ENCODE results near the gene CAPZA2. TPM values are rescaled to one million over a fixed set of nuclear protein-coding genes. Genes with fewer than 3 reads are reported as not detected.

CAPZA2 gene
- total and polyA plus RNA-seq, 9 of the 15 experiments (the other 6 are each of a cell fraction or from before 2014, with no cell fraction given) = 67.0 to 524 (median 176) TPM

GRCh38 chr7:116952635-116953371 lies 90.4 kb downstream of the CAPZA2 start (continued):
- TF ChIP-seq SMARCB1 (IDR thresholded peaks at IDR 0.05; ENCODE audit: insufficient read length, low read depth) (no peak), HOXB6 (CRISPR knock-in tag; IDR thresholded peaks at IDR 0.05; ENCODE audit: borderline replicate concordance) (no peak), IRF2 (CRISPR knock-in tag; IDR thresholded peaks at IDR 0.05) (no peak), SUPT5H (IDR thresholded peaks at IDR 0.05) (peak; percentile 28; the same call in 1 of the 2 replicates), SPI1 (IDR thresholded peaks at IDR 0.05; ENCODE audit: borderline replicate concordance, low read depth, low read length) (no peak), POLR3G (IDR thresholded peaks at IDR 0.05; ENCODE audit: extremely low read depth, insufficient read length, insufficient replicate concordance) (no peak), ZNF444 (CRISPR knock-in tag; IDR thresholded peaks at IDR 0.05) (no peak), ETV6 (IDR thresholded peaks at IDR 0.05; ENCODE audit: borderline replicate concordance in 1 of 2, low read depth in 2 of 2, low read length in 1 of 2) (0 out of 4 replicates have a peak, but pooled peaks of 1 of the 2 experiments have one; percentile 46), ETV6 (CRISPR knock-in tag; IDR thresholded peaks at IDR 0.05; ENCODE audit: borderline replicate concordance) (no peak), TGIF2 (CRISPR knock-in tag; IDR thresholded peaks at IDR 0.05) (no peak), ZNF253 (CRISPR knock-in tag; conservative IDR thresholded peaks at IDR 0.05) (no peak), BCLAF1 (IDR thresholded peaks at IDR 0.05; ENCODE audit: borderline replicate concordance in 1 of 2, control insufficient read depth in 1 of 2, low read depth in 2 of 2, low read length in 1 of 2) (no peak), ZNF263 (CRISPR knock-in tag; IDR thresholded peaks at IDR 0.05; ENCODE audit: borderline replicate concordance) (peak; percentile 12; the same call in 1 of the 2 replicates), NR1H2 (CRISPR knock-in tag; IDR thresholded peaks at IDR 0.05) (no peak), RFX7 (CRISPR knock-in tag; IDR thresholded peaks at IDR 0.05) (peak; percentile 68; the same call in 1 of the 2 replicates)
- TF ChIP-seq, protein P1, sequence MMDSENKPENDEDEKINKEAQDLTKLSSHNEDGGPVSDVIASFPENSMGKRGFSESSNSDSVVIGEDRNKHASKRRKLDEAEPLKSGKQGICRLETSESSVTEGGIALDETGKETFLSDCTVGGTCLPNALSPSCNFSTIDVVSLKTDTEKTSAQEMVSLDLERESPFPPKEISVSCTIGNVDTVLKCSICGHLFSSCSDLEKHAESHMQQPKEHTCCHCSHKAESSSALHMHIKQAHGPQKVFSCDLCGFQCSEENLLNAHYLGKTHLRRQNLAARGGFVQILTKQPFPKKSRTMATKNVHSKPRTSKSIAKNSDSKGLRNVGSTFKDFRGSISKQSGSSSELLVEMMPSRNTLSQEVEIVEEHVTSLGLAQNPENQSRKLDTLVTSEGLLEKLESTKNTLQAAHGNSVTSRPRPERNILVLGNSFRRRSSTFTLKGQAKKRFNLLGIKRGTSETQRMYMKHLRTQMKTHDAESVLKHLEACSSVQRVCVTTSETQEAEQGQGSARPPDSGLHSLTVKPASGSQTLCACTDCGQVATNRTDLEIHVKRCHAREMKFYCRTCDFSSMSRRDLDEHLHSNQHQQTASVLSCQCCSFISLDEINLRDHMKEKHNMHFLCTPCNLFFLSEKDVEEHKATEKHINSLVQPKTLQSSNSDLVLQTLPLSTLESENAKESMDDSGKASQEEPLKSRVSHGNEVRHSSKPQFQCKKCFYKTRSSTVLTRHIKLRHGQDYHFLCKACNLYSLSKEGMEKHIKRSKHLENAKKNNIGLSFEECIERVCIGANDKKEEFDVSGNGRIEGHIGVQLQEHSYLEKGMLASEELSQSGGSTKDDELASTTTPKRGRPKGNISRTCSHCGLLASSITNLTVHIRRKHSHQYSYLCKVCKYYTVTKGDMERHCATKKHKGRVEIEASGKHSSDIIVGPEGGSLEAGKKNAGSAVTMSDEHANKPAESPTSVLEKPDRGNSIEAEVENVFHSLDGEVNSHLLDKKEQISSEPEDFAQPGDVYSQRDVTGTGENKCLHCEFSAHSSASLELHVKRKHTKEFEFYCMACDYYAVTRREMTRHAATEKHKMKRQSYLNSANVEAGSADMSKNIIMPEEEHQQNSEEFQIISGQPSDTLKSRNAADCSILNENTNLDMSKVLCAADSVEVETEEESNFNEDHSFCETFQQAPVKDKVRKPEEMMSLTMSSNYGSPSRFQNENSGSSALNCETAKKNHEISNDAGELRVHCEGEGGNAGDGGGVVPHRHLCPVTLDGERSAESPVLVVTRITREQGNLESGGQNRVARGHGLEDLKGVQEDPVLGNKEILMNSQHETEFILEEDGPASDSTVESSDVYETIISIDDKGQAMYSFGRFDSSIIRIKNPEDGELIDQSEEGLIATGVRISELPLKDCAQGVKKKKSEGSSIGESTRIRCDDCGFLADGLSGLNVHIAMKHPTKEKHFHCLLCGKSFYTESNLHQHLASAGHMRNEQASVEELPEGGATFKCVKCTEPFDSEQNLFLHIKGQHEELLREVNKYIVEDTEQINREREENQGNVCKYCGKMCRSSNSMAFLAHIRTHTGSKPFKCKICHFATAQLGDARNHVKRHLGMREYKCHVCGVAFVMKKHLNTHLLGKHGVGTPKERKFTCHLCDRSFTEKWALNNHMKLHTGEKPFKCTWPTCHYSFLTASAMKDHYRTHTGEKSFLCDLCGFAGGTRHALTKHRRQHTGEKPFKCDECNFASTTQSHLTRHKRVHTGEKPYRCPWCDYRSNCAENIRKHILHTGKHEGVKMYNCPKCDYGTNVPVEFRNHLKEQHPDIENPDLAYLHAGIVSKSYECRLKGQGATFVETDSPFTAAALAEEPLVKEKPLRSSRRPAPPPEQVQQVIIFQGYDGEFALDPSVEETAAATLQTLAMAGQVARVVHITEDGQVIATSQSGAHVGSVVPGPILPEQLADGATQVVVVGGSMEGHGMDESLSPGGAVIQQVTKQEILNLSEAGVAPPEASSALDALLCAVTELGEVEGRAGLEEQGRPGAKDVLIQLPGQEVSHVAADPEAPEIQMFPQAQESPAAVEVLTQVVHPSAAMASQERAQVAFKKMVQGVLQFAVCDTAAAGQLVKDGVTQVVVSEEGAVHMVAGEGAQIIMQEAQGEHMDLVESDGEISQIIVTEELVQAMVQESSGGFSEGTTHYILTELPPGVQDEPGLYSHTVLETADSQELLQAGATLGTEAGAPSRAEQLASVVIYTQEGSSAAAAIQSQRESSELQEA (IDR thresholded peaks at IDR 0.05; ENCODE audit: low read depth) = no peak

Measured in K562 (cell line).